GM19468 (cell line): ENCODE results near the gene CCDC18.
"Not testable (repeated sequence)": the region's sequence is repeated elsewhere in the genome, so short reads cannot be mapped to it uniquely, and the experiment has no call there.

Source experiments
- ATAC-seq: cut with Tn5 transposase; IDR thresholded peaks from one replicate; pipeline ENCODE4 v1.9.1; 2021; ENCODE audit warnings: mild to moderate bottlenecking, moderate library complexity, moderate number of reproducible peaks; ENCODE audit not compliant: unreplicated experiment; ENCODE audit errors: extremely low read depth

The CCDC18 gene

GRCh38 chr1:93180723-93181613 is at the start of gene CCDC18:
Gene CCDC18, plus strand, starts transcription at chr1:93180724. Its CDS starts 2,638 bp downstream, at chr1:93183362.
- ATAC-seq: no peak

- ATAC-seq: no peak
Measured at GRCh38 chr1:93132638-93133037, 47.9 kb upstream of the CCDC18 start.

- no peak for ATAC-seq
Measured at GRCh38 chr1:93136445-93136844, 44.1 kb upstream of the CCDC18 start.

- no peak for ATAC-seq
Measured at GRCh38 chr1:93137604-93138292, 42.8 kb upstream of the CCDC18 start.

- no peak for ATAC-seq
Measured at GRCh38 chr1:93140106-93140505, 40.4 kb upstream of the CCDC18 start.

GRCh38 chr1:93142161-93142560 is 38.4 kb upstream of the CCDC18 start:
- no peak for ATAC-seq

- no peak for ATAC-seq
Measured at GRCh38 chr1:93143136-93143535, 37.4 kb upstream of the CCDC18 start.

GRCh38 chr1:93143769-93144168 is 36.8 kb upstream of the CCDC18 start:
- no peak for ATAC-seq

GRCh38 chr1:93148001-93148400 is 32.5 kb upstream of the CCDC18 start:
- ATAC-seq: no peak

GRCh38 chr1:93150729-93151128 is 29.8 kb upstream of the CCDC18 start:
- ATAC-seq: no peak

- ATAC-seq: no peak
Measured at GRCh38 chr1:93151474-93151873, 29.1 kb upstream of the CCDC18 start.

GRCh38 chr1:93152835-93153234 is 27.7 kb upstream of the CCDC18 start:
- no peak for ATAC-seq

GRCh38 chr1:93154898-93155297 is 25.6 kb upstream of the CCDC18 start:
- ATAC-seq: no peak

GRCh38 chr1:93155335-93155734 is 25.2 kb upstream of the CCDC18 start:
- no peak for ATAC-seq

- ATAC-seq: no peak
Measured at GRCh38 chr1:93159337-93159736, 21.2 kb upstream of the CCDC18 start.

GRCh38 chr1:93163314-93163713 is 17.2 kb upstream of the CCDC18 start:
- ATAC-seq: not testable (repeated sequence)

GRCh38 chr1:93164816-93165215 is 15.7 kb upstream of the CCDC18 start:
- no peak for ATAC-seq

GRCh38 chr1:93165895-93166294 is 14.6 kb upstream of the CCDC18 start:
- not testable (repeated sequence) for ATAC-seq

GRCh38 chr1:93167006-93167405 is 13.5 kb upstream of the CCDC18 start:
- no peak for ATAC-seq

- not testable (repeated sequence) for ATAC-seq
Measured at GRCh38 chr1:93170141-93170678, 10.3 kb upstream of the CCDC18 start.

GRCh38 chr1:93171549-93172034 is 8.9 kb upstream of the CCDC18 start:
- ATAC-seq: no peak
